IMR-90 (cell line): ENCODE results near the gene SAMD11. TPM values are rescaled to one million over a fixed set of nuclear protein-coding genes. Genes with fewer than 3 reads are reported as not detected.

Experiments used
- ATAC-seq: fragments of 200-7000 bp; cut with Tn5 transposase; 2 replicates; pipeline ENCODE4 v1.9.1; 2020; ENCODE audit warnings: low read depth, mild to moderate bottlenecking, moderate library complexity
- BruUV-seq: library from RNA; stranded (reverse); fragments of 400-500 nt; replicated peaks from 2 replicates; lab custom pipeline; 2021; lab: Mats Ljungman, UMichigan
- CTCF ChIA-PET: fragments of 300-600 bp; formaldehyde crosslinking; extraction: SDS; loops from one replicate; lab custom pipeline; 2021; ENCODE audit warnings: antibody characterized with exemption; lab: Yijun Ruan, JAX
- POLR2A ChIA-PET: fragments of 300-600 bp; sonication (Branson Sonifier 250); formaldehyde crosslinking; loops from one replicate; lab custom pipeline; 2022; ENCODE audit warnings: antibody characterized with exemption; ENCODE audit not compliant: unreplicated experiment; lab: Charles Lee
- DNase-seq: peaks from one replicate; pipeline ENCODE4 v3.0.0; 2013
- H2AFZ ChIP-seq: replicated peaks from 2 replicates; pipeline ENCODE3; 2013; ENCODE audit warnings: low read length, mild to moderate bottlenecking; ENCODE audit not compliant: poor library complexity
- H2AK5ac ChIP-seq: 2 replicates; pipeline ENCODE4 v1.6.1; 2013; ENCODE audit warnings: low read depth, low read length, inconsistent platforms
- H2AK9ac ChIP-seq: replicated peaks from 2 replicates; pipeline ENCODE3; 2013; ENCODE audit warnings: mild to moderate bottlenecking, low read depth, low read length, moderate library complexity; ENCODE audit not compliant: poor library complexity
- H2BK120ac ChIP-seq: 2 replicates; pipeline ENCODE4 v1.6.1; 2013; ENCODE audit warnings: low read depth, low read length, inconsistent platforms
- H2BK15ac ChIP-seq: 3 replicates; pipeline ENCODE4 v1.6.1; 2013; ENCODE audit warnings: low read depth, low read length, inconsistent platforms
- H2BK20ac ChIP-seq: 2 replicates; pipeline ENCODE4 v1.6.1; 2013; ENCODE audit warnings: low read depth, mild to moderate bottlenecking, inconsistent platforms, low read length, moderate library complexity
- H2BK5ac ChIP-seq: 2 replicates; pipeline ENCODE4 v1.6.1; 2013; ENCODE audit warnings: mild to moderate bottlenecking, low read depth, low read length, inconsistent platforms; ENCODE audit not compliant: poor library complexity, severe bottlenecking
- H3K14ac ChIP-seq: replicated peaks from 2 replicates; pipeline ENCODE4 v1.6.1; 2013; ENCODE audit warnings: low read depth, low read length, inconsistent platforms
- H3K18ac ChIP-seq: 2 replicates; pipeline ENCODE4 v1.6.1; 2013; ENCODE audit warnings: low read depth, low read length, control low read depth
- H3K23ac ChIP-seq: 2 replicates; pipeline ENCODE4 v1.6.1; 2013; ENCODE audit warnings: low read depth, low read length, inconsistent platforms
- H3K27ac ChIP-seq: 2 replicates; pipeline ENCODE4 v1.5.1; 2013; ENCODE audit warnings: mild to moderate bottlenecking, control low read depth, low read length; ENCODE audit not compliant: insufficient read depth
- H3K27me3 ChIP-seq: 2 replicates; pipeline ENCODE4 v1.6.1; 2013; ENCODE audit warnings: low read length; ENCODE audit not compliant: control insufficient read depth, insufficient read depth
- H3K36me3 ChIP-seq: 2 replicates; pipeline ENCODE4 v1.6.1; 2013; ENCODE audit warnings: low read length, mixed read lengths; ENCODE audit not compliant: control insufficient read depth, insufficient read depth
- H3K4ac ChIP-seq: 2 replicates; pipeline ENCODE4 v1.6.1; 2013; ENCODE audit warnings: low read depth, low read length, inconsistent platforms
- H3K4me1 ChIP-seq: 2 replicates; pipeline ENCODE4 v1.6.1; 2013; ENCODE audit warnings: low read length, mixed read lengths; ENCODE audit not compliant: control insufficient read depth, insufficient read depth
- H3K4me2 ChIP-seq: 2 replicates; pipeline ENCODE4 v1.6.1; 2013; ENCODE audit warnings: low read depth, mild to moderate bottlenecking, control low read depth, low read length, moderate library complexity
- H3K4me3 ChIP-seq: 2 replicates; pipeline ENCODE4 v1.5.1; 2013; ENCODE audit warnings: low read depth, mild to moderate bottlenecking, control low read depth, low read length, moderate library complexity; ENCODE audit not compliant: insufficient read depth
- H3K56ac ChIP-seq: 2 replicates; pipeline ENCODE4 v1.6.1; 2013; ENCODE audit warnings: low read length, inconsistent platforms; ENCODE audit not compliant: insufficient read depth; ENCODE audit errors: extremely low read depth
- H3K79me1 ChIP-seq, 2 experiments: 2 replicates each; pipeline ENCODE4 v1.6.1; 2013; ENCODE audit warnings: low read length in 2 of 2, inconsistent platforms in 1 of 2, low read depth in 1 of 2
- H3K9ac ChIP-seq: 2 replicates; pipeline ENCODE4 v1.6.1; 2013; ENCODE audit warnings: low read depth, low read length, control low read depth
- H3K9me1 ChIP-seq: 2 replicates; pipeline ENCODE4 v1.6.1; 2013; ENCODE audit warnings: low read length, inconsistent platforms; ENCODE audit not compliant: insufficient read depth
- H3K9me3 ChIP-seq: 2 replicates; pipeline ENCODE4 v1.6.1; 2013; ENCODE audit warnings: low read length; ENCODE audit not compliant: control insufficient read depth, insufficient read depth
- H4K20me1 ChIP-seq: 2 replicates; pipeline ENCODE4 v1.6.1; 2013; ENCODE audit warnings: low read length, inconsistent platforms; ENCODE audit not compliant: insufficient read depth
- H4K5ac ChIP-seq: 2 replicates; pipeline ENCODE4 v1.6.1; 2013; ENCODE audit warnings: mild to moderate bottlenecking, low read depth, low read length, control low read depth
- H4K8ac ChIP-seq, 2 experiments: 2 replicates each; pipeline ENCODE4 v1.6.1; 2013; ENCODE audit warnings: low read depth in 2 of 2, low read length in 2 of 2, control low read depth in 1 of 2, inconsistent platforms in 1 of 2
- H4K91ac ChIP-seq: 2 replicates; pipeline ENCODE4 v1.6.1; 2013; ENCODE audit warnings: low read depth, low read length, inconsistent platforms; ENCODE audit not compliant: insufficient read depth
- FOS ChIP-seq: fragments of 150-350 bp; IDR thresholded peaks from 2 replicates; pipeline ENCODE4 v1.6.1; 2016; ENCODE audit warnings: low read depth, low read length
- MAZ ChIP-seq: IDR thresholded peaks from 2 replicates; pipeline ENCODE4 v1.6.1; 2012; ENCODE audit warnings: low read depth, mild to moderate bottlenecking, low read length, improper control_type of control experiment, moderate library complexity, borderline replicate concordance
- WGBS, 2 experiments: methylation state at CpG; one replicate each; pipeline versions ENCODE4 v1.1.5 to v1.1.7; 2013; ENCODE audit warnings: missing lambda C conversion rate in 2 of 2; ENCODE audit not compliant: insufficient read length in 1 of 2; ENCODE audit errors: extremely low coverage in 2 of 2; 5-methylcytosine and 5-hydroxymethylcytosine counted together
- dilution Hi-C: fragments of 300-500 bp; cut with HindIII; formaldehyde crosslinking; loops from one replicate; pipeline ENCODE4 v1.14.3; 2018; ENCODE audit warnings: low sequenced_read_pairs; ENCODE audit not compliant: unreplicated experiment
- in situ Hi-C: fragments of 300-500 bp; cut with MboI; formaldehyde crosslinking; loops from 3 replicates; pipeline ENCODE4 v1.14.3; 2019; ENCODE audit warnings: low sequenced_read_pairs, inconsistent platforms, mixed read lengths
- intact Hi-C: fragments of 100-400 bp; cut with micrococcal nuclease; formaldehyde crosslinking; loops from 2 replicates; pipeline ENCODE4 v1.10.0; 2022
- polyA plus RNA-seq, 3 experiments: library from polyadenylated mRNA; depleted of rRNA; stranded (reverse); fragments of >200 nt; gene quantifications; 2 replicates each; pipeline ENCODE4 v1.2.3, GENCODE V29; 2012; ENCODE audit warnings: low replicate concordance in 1 of 3
- total RNA-seq: library from RNA; depleted of rRNA; stranded (reverse); fragments of >200 nt; gene quantifications from 2 replicates; pipeline ENCODE4 v1.2.3, GENCODE V29; 2012
- TF ChIP-seq, protein P1 (sequence below): conservative IDR thresholded peaks from 2 replicates; pipeline ENCODE4 v1.5.1; 2012; ENCODE audit warnings: mild to moderate bottlenecking, low read depth, low read length, improper control_type of control experiment

Gene SAMD11
- total and polyA plus RNA-seq, 2 of the 4 experiments (the other 2 are of a cell fraction): 5.9 to 22.9 TPM

DNA sequence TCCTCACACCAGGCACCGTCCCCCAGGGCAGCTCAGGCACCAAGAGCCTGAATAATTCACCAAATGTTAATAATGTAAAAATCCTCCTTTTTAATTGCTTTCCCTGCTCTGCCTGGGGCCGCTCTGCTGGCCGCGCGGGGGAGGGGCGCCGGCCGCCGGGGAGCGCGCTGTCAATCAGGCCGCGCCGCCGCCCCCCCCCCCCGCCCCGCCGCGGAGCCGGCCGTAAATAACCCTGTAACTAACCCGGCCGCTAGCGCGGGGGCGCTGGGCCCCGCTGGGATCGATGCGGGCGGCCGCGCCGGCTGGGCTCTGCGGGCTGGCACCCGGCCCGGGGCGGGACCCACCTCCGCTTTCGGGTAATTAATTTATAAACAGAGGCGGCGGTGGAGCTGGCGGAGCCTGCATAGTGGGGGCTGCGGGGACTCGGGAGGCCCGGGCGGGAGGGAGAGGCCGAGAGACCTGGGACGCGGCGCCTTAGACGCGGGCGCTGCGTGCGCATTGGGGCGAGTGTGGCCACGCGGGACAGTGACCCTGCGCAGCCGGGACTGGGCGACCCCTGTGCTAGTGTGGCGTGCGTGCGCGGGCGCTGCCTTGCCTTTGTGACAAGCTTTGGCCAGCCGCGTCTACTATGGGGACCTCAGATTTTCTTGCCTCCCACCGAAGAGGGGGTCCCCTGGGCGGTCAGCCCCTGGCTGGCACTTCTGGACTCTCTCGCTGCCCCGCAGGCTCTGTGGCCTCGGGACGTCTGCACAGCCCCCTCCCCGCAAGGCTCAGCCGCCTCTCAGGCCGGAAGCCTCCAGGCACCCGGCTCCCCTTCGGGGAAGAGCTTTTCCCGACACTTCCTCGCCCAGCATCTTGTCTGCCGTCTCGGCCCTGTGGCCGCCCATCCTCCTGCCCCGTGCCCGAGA lies 16.6 kb downstream of the SAMD11 start:
- no TSS peak for BruUV-seq
- POLR2A ChIA-PET: interaction anchor here (0.6 kb wide), 1 partner anchor 12 kb away, joined by 3 read pairs; no protein-coding TSS in a partner anchor
- ATAC-seq: peak; percentile 34

More for the DNA sequence above, 16.6 kb downstream of the SAMD11 start:
- Histone ChIP-seq H3K56ac (peak overlapping the region; percentile 54), H2BK15ac (peak overlapping the region; percentile 42; the same call in 1 of the 3 replicates), H3K18ac (peak overlapping the region; percentile 21; the same call in 1 of the 2 replicates), H4K8ac (peak overlapping the region; percentile 43 to 83; a peak in 2 of 4 replicates), H2AFZ (peak overlapping the region; percentile 66), H3K27me3 (no peaks in the 10 kb centered on the region), H3K4me1 (peaks cover 48% of the 10 kb centered on the region), H2AK9ac (peak overlapping the region; percentile 83), H3K9me3 (no peaks in the 10 kb centered on the region), H3K9ac (peak overlapping the region; percentile 26; the same call in 1 of the 2 replicates), H3K36me3 (peaks cover 4% of the 10 kb centered on the region), H3K9me1 (no peaks in the 10 kb centered on the region), H3K14ac (peak overlapping the region; percentile 66; the same call in 1 of the 2 replicates), H2AK5ac (peak overlapping the region; percentile 94), H3K4ac (peak overlapping the region; percentile 81), H4K91ac (peak overlapping the region; percentile 89), H3K23ac (peak overlapping the region; percentile 91; the same call in 1 of the 2 replicates), H3K4me3 (no peak overlapping the region), H2BK20ac (peak overlapping the region; percentile 62), H3K27ac (peak overlapping the region; percentile 43), H4K5ac (peak overlapping the region; percentile 27; the same call in 1 of the 2 replicates), H3K4me2 (peak overlapping the region; percentile 65), H2BK5ac (peak overlapping the region; percentile 68), H2BK120ac (peak overlapping the region; percentile 87), H4K20me1 (peaks cover 16% of the 10 kb centered on the region), H3K79me1 (0 out of 4 replicates have a peak, but pooled peaks cover 0 to 5% of the 10 kb centered on the region in 2 experiments)
- in situ Hi-C loops: no loop called here
- CTCF ChIA-PET: interaction anchor here (1.0 kb wide), 1 partner anchor 10 kb away, joined by 3 read pairs; no protein-coding TSS in a partner anchor
- TF ChIP-seq, protein P1, sequence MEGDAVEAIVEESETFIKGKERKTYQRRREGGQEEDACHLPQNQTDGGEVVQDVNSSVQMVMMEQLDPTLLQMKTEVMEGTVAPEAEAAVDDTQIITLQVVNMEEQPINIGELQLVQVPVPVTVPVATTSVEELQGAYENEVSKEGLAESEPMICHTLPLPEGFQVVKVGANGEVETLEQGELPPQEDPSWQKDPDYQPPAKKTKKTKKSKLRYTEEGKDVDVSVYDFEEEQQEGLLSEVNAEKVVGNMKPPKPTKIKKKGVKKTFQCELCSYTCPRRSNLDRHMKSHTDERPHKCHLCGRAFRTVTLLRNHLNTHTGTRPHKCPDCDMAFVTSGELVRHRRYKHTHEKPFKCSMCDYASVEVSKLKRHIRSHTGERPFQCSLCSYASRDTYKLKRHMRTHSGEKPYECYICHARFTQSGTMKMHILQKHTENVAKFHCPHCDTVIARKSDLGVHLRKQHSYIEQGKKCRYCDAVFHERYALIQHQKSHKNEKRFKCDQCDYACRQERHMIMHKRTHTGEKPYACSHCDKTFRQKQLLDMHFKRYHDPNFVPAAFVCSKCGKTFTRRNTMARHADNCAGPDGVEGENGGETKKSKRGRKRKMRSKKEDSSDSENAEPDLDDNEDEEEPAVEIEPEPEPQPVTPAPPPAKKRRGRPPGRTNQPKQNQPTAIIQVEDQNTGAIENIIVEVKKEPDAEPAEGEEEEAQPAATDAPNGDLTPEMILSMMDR: 0 out of 2 replicates have a peak, but pooled peaks have one; percentile 22
- TF ChIP-seq FOS (no peak), MAZ (peak; percentile 58)
- dilution Hi-C loops: no loop called here
- peak; percentile 62 for DNase-seq
- intact Hi-C loops: loop anchor here (1.0 to 2.0 kb wide), 2 partner anchors 16 to 28 kb away; no protein-coding TSS in a partner anchor
- 5% methylated on average over 39 of the region's 86 CpGs; no CpG with 5 or more reads in 1 of the 2 experiments for WGBS, 2 experiments
